ENCODE measurements around the gene BAG1. TPM values are rescaled to one million over a fixed set of nuclear protein-coding genes. Genes with fewer than 3 reads are reported as not detected.

The BAG1 gene
- total and polyA plus RNA-seq, 2 experiments from 2014 or later, result 44.7 to 55.4 TPM

- H3K4me3 Mint-ChIP-seq, result no peak overlapping the region
- H3F3A ChIP-seq (replicated peaks; ENCODE audit: low read depth), result no peaks in the 10 kb centered on the region
- no peaks in the 10 kb centered on the region for H4K20me1 ChIP-seq (replicated peaks; ENCODE audit: insufficient read depth)
- H3K27me3 ChIP-seq (ENCODE audit: insufficient read depth), result no peaks in the 10 kb centered on the region
- H3K4me1 Mint-ChIP-seq, result peaks cover 7% of the 10 kb centered on the region
- no peaks in the 10 kb centered on the region for H3K36me3 ChIP-seq (ENCODE audit: insufficient read depth)
- H3K4me3 ChIP-seq, result no peak overlapping the region
- H3K4me1 ChIP-seq (ENCODE audit: insufficient read depth), result no peaks in the 10 kb centered on the region
- H3K27ac ChIP-seq (ENCODE audit: low read depth), result no peak overlapping the region
- no peaks in the 10 kb centered on the region for H3K79me2 ChIP-seq (replicated peaks; ENCODE audit: insufficient read depth)
- H3K9me3 Mint-ChIP-seq, result no peaks in the 10 kb centered on the region
- H3K27me3 Mint-ChIP-seq (ENCODE audit: insufficient read depth, low read depth, poor library complexity), result no peaks in the 10 kb centered on the region
- H3K27ac Mint-ChIP-seq, result no peak overlapping the region
- no peaks in the 10 kb centered on the region for H3K9me2 ChIP-seq (ENCODE audit: insufficient read depth)
- no peak overlapping the region for H3K4me2 ChIP-seq
- DNase-seq (ENCODE audit: low spot score) (no peak), ATAC-seq (no peak)
- no peaks in the 10 kb centered on the region for H3K36me3 Mint-ChIP-seq (ENCODE audit: low read depth)
- no peak for TF ChIP-seq JUNB (IDR thresholded peaks at IDR 0.05; ENCODE audit: unreplicated experiment)
- no peak for TF ChIP-seq POLR2AphosphoS5 (IDR thresholded peaks at IDR 0.05; ENCODE audit: low read depth)
- no peak for TF ChIP-seq NANOG (IDR thresholded peaks at IDR 0.05; ENCODE audit: borderline replicate concordance)
- no peak for TF ChIP-seq ETS1 (IDR thresholded peaks at IDR 0.05)
- TF ChIP-seq CREB1 (CRISPR knock-in tag; IDR thresholded peaks at IDR 0.05; ENCODE audit: low read depth), result no peak
- TF ChIP-seq REST (IDR thresholded peaks at IDR 0.05; ENCODE audit: unreplicated experiment), result no peak
- TF ChIP-seq STAT1 (IDR thresholded peaks at IDR 0.05; ENCODE audit: unreplicated experiment), result no peak
- no peak for TF ChIP-seq EZH2 (IDR thresholded peaks at IDR 0.05; ENCODE audit: low read depth, unreplicated experiment)
- TF ChIP-seq CTCF (conservative IDR thresholded peaks at IDR 0.05; ENCODE audit: low read depth in 2 of 2), result no peak
- no peak for TF ChIP-seq EZH2phosphoT487 (IDR thresholded peaks at IDR 0.05; ENCODE audit: unreplicated experiment)
- no peak for TF ChIP-seq ZNF331 (CRISPR knock-in tag; IDR thresholded peaks at IDR 0.05; ENCODE audit: low read depth)
- no peak for TF ChIP-seq ZNF114 (CRISPR knock-in tag; IDR thresholded peaks at IDR 0.05)
- TF ChIP-seq ZNF462 (CRISPR knock-in tag; IDR thresholded peaks at IDR 0.05), result no peak
- 0 out of 2 replicates have a peak overlapping the region, but pooled peaks have one; percentile 10 for H2AFZ ChIP-seq
Observed at GRCh38 chr9:33220681-33221567, 43.6 kb downstream of the BAG1 start.
